HG03064 (cell line): ENCODE data around the gene MDC1.

Experiments used
- ATAC-seq: cut with Tn5 transposase; IDR thresholded peaks from one replicate; pipeline ENCODE4 v1.9.1; 2021; ENCODE audit warnings: low read depth; ENCODE audit not compliant: unreplicated experiment

Gene MDC1

GRCh38 chr6:30748851-30749540 lies 31.9 kb upstream of the MDC1 start:
- ATAC-seq: no peak

GRCh38 chr6:30747902-30748769 lies 31.1 kb upstream of the MDC1 start:
- no peak for ATAC-seq

- no peak for ATAC-seq
Observed at GRCh38 chr6:30747300-30747687, 30.2 kb upstream of the MDC1 start.

GRCh38 chr6:30744054-30744805 lies 27.1 kb upstream of the MDC1 start, which contains the start of gene IER3:
IER3 (minus strand) TSS chr6:30744547; CDS start chr6:30744518, 29 bp downstream.
- no peak for ATAC-seq

GRCh38 chr6:30743099-30744053 lies 26.3 kb upstream of the MDC1 start:
- ATAC-seq: peak; percentile 4

GRCh38 chr6:30742316-30743098 lies 25.4 kb upstream of the MDC1 start, which contains the start of gene FLOT1:
FLOT1 (minus strand) TSS chr6:30742687; CDS start chr6:30742189, 498 bp downstream.
- ATAC-seq: peak; percentile 54

- ATAC-seq: no peak
Observed at GRCh38 chr6:30741789-30742315, 24.8 kb upstream of the MDC1 start.

- ATAC-seq: no peak
Observed at GRCh38 chr6:30741063-30741779, 24.1 kb upstream of the MDC1 start.

- ATAC-seq: no peak
Observed at GRCh38 chr6:30740540-30740870, 23.4 kb upstream of the MDC1 start.

GRCh38 chr6:30738532-30738931 lies 21.5 kb upstream of the MDC1 start:
- ATAC-seq: no peak

GRCh38 chr6:30735668-30736314 lies 18.7 kb upstream of the MDC1 start:
- ATAC-seq: no peak

GRCh38 chr6:30732237-30732943 lies 15.3 kb upstream of the MDC1 start:
- no peak for ATAC-seq

- ATAC-seq: no peak
Observed at GRCh38 chr6:30730601-30731435, 13.7 kb upstream of the MDC1 start.

- no peak for ATAC-seq
Observed at GRCh38 chr6:30727920-30728553, 11.0 kb upstream of the MDC1 start.

- no peak for ATAC-seq
Observed at GRCh38 chr6:30726506-30727413, 9.7 kb upstream of the MDC1 start.
